Kidney epithelial cell (primary cell): Measurements from ENCODE around the gene SPTBN4. TPM values are rescaled to one million over a fixed set of nuclear protein-coding genes. Genes with fewer than 3 reads are reported as not detected.

Source experiments
- DNase-seq: peaks from one replicate; pipeline ENCODE4 v3.0.0-alpha.2; 2010; ENCODE audit warnings: low read depth
- H3K27me3 ChIP-seq: 2 replicates; pipeline ENCODE4 v1.6.0; 2011; ENCODE audit warnings: low read length; ENCODE audit not compliant: control insufficient read depth, insufficient read depth
- H3K36me3 ChIP-seq: 2 replicates; pipeline ENCODE4 v1.5.1; 2011; ENCODE audit warnings: low read length; ENCODE audit not compliant: control insufficient read depth, insufficient read depth
- H3K4me3 ChIP-seq: 2 replicates; pipeline ENCODE4 v1.5.1; 2011; ENCODE audit warnings: low read depth, mild to moderate bottlenecking, control low read depth, low read length
- CTCF ChIP-seq: IDR thresholded peaks from 2 replicates; pipeline ENCODE4 v1.5.1; 2011; ENCODE audit warnings: mild to moderate bottlenecking, moderate library complexity, low read length, control low read depth, inconsistent platforms; ENCODE audit not compliant: insufficient read depth, poor library complexity, severe bottlenecking
- total RNA-seq: library from RNA; depleted of rRNA; stranded (reverse); fragments of >200 nt; gene quantifications from 2 replicates; pipeline ENCODE4 v1.2.3, GENCODE V29; 2015

The SPTBN4 gene
- total RNA-seq, 1 donor from 2014 or later = 2.4 TPM

GRCh38 chr19:40580619-40581018, 113.8 kb downstream of the SPTBN4 start:
- Histone ChIP-seq H3K27me3 (no peaks in the 10 kb centered on the region), H3K4me3 (no peak overlapping the region), H3K36me3 (no peaks in the 10 kb centered on the region)
- DNase-seq = no peak
- TF ChIP-seq CTCF = no peak

GRCh38 chr19:40581531-40581930, 114.7 kb downstream of the SPTBN4 start:
- Histone ChIP-seq H3K36me3 (no peaks in the 10 kb centered on the region), H3K4me3 (no peak overlapping the region), H3K27me3 (no peaks in the 10 kb centered on the region)
- DNase-seq = no peak
- no peak for TF ChIP-seq CTCF

- Histone ChIP-seq H3K27me3 (no peaks in the 10 kb centered on the region), H3K4me3 (no peak overlapping the region), H3K36me3 (no peaks in the 10 kb centered on the region)
- TF ChIP-seq CTCF = no peak
- no peak for DNase-seq
These were observed 115.7 kb downstream of the SPTBN4 start for GRCh38 chr19:40582467-40582866.

- Histone ChIP-seq H3K4me3 (no peak overlapping the region), H3K36me3 (no peaks in the 10 kb centered on the region), H3K27me3 (no peaks in the 10 kb centered on the region)
- DNase-seq = no peak
- no peak for TF ChIP-seq CTCF
These were observed 116.5 kb downstream of the SPTBN4 start for GRCh38 chr19:40583283-40583682.

GRCh38 chr19:40584007-40584406, 117.2 kb downstream of the SPTBN4 start:
- TF ChIP-seq CTCF = peak; percentile 37
- DNase-seq = no peak
- Histone ChIP-seq H3K27me3 (no peaks in the 10 kb centered on the region), H3K36me3 (no peaks in the 10 kb centered on the region), H3K4me3 (no peak overlapping the region)

- DNase-seq = peak; percentile 76
- no peak overlapping the region for H3K4me3 ChIP-seq
- TF ChIP-seq CTCF = no peak
- no peaks in the 10 kb centered on the region for H3K27me3 ChIP-seq
- H3K36me3 ChIP-seq = no peaks in the 10 kb centered on the region
These were observed 118.6 kb downstream of the SPTBN4 start for GRCh38 chr19:40585241-40585981.
